ENCODE measurements around the gene TRIM61.
A peak's percentile ranks its signal among the peaks of the same experiment; 100 is the strongest.
"Not testable (repeated sequence)": the region's sequence is repeated elsewhere in the genome, so short reads cannot be mapped to it uniquely, and the experiment has no call there.

TRIM61 gene

GRCh38 chr4:164937576-164938270 lies 39.7 kb downstream of the TRIM61 start:
- FAIRE-seq (peak; percentile 90), DNase-seq (ENCODE audit: insufficient read length, low spot score) (no peak)
- TF ChIP-seq POLR2AphosphoS5 (IDR thresholded peaks at IDR 0.05; ENCODE audit: low read depth, low read length) (no peak), PAX5 (IDR thresholded peaks at IDR 0.05; ENCODE audit: insufficient read depth, low read length, severe bottlenecking) (no peak), POLR2A (IDR thresholded peaks at IDR 0.05; ENCODE audit: low read depth, low read length) (no peak), TAF1 (IDR thresholded peaks at IDR 0.05; ENCODE audit: low read depth, low read length) (no peak), POU2F2 (IDR thresholded peaks at IDR 0.05; ENCODE audit: low read depth, low read length) (no peak), SPI1 (IDR thresholded peaks at IDR 0.05; ENCODE audit: low read depth, low read length) (no peak)

DNA sequence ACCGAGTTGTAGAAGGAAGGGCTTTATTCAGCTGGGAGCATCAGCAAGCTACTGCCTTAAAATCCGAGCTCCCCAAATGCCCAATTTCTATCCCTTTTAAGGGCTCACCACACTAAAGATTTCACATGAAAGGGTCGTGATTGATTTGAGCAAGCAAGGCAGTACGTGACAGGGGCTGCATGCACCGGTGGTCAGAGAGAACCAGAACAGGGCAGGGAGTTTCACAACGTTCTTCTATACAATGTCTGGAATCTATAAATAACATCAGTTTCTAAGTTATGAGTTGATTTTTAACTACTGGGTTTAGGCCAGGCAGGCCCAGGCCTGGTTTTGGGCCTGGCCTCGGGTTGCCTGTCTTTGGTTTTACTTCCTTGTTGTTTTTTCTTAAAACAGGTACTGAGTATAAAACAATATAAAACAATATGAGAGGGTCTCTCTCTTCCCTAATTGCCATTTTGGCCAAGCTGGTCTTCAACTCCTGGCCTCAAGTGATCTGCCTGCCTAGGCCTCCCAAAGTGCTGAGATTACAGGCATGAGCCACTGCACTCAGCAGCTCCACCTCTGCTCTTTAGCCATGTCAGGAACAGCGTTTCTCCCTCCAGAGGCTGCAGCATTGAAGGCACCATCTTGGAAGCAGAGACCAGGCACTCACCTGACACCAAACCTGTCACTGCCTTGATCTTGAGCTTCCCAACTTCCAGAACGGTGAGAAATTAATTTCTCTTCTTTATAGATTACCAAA lies 41.4 kb downstream of the TRIM61 start:
- TF ChIP-seq PAX5 (IDR thresholded peaks at IDR 0.05; ENCODE audit: insufficient read depth, low read length, severe bottlenecking), result peak; percentile 75
- peak; percentile 95 for FAIRE-seq
- not testable (repeated sequence) for DNase-seq (ENCODE audit: insufficient read length, low spot score)

GRCh38 chr4:164935363-164935762 lies 42.1 kb downstream of the TRIM61 start:
- no peak for TF ChIP-seq POLR2AphosphoS5 (IDR thresholded peaks at IDR 0.05; ENCODE audit: low read depth, low read length)
- no peak for TF ChIP-seq SPI1 (IDR thresholded peaks at IDR 0.05; ENCODE audit: low read depth, low read length)
- no peak for TF ChIP-seq POU2F2 (IDR thresholded peaks at IDR 0.05; ENCODE audit: low read depth, low read length)
- TF ChIP-seq PAX5 (IDR thresholded peaks at IDR 0.05; ENCODE audit: insufficient read depth, low read length, severe bottlenecking), result no peak
- no peak for TF ChIP-seq POLR2A (IDR thresholded peaks at IDR 0.05; ENCODE audit: low read depth, low read length)
- no peak for TF ChIP-seq TAF1 (IDR thresholded peaks at IDR 0.05; ENCODE audit: low read depth, low read length)
- FAIRE-seq (no peak), DNase-seq (ENCODE audit: insufficient read length, low spot score) (no peak)

DNA sequence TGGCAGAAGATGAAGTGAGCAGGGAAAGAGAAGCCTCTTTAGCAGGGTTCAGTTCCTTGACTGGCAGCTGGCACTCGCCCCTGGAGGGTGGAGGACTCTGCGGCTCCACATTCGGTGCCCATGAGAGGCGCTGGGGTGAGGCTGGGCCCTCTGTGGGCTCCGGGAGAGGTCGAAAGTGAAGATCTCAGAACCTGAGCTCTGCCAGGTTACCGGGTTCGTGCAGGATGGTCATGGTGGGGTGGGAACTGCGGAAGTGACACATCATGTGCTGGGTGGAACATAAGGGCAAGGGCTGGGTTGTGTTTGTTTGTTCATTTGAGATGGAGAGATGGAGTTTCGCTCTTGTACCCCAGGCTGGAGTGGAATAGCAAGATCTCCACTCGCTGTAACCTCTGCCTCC lies 44.2 kb downstream of the TRIM61 start:
- TF ChIP-seq POLR2A (IDR thresholded peaks at IDR 0.05; ENCODE audit: low read depth, low read length), result no peak
- no peak for TF ChIP-seq SPI1 (IDR thresholded peaks at IDR 0.05; ENCODE audit: low read depth, low read length)
- no peak for TF ChIP-seq POLR2AphosphoS5 (IDR thresholded peaks at IDR 0.05; ENCODE audit: low read depth, low read length)
- TF ChIP-seq POU2F2 (IDR thresholded peaks at IDR 0.05; ENCODE audit: low read depth, low read length), result no peak
- TF ChIP-seq PAX5 (IDR thresholded peaks at IDR 0.05; ENCODE audit: insufficient read depth, low read length, severe bottlenecking), result no peak
- no peak for TF ChIP-seq TAF1 (IDR thresholded peaks at IDR 0.05; ENCODE audit: low read depth, low read length)
- DNase-seq (ENCODE audit: insufficient read length, low spot score) (no peak), FAIRE-seq (no peak)

DNA sequence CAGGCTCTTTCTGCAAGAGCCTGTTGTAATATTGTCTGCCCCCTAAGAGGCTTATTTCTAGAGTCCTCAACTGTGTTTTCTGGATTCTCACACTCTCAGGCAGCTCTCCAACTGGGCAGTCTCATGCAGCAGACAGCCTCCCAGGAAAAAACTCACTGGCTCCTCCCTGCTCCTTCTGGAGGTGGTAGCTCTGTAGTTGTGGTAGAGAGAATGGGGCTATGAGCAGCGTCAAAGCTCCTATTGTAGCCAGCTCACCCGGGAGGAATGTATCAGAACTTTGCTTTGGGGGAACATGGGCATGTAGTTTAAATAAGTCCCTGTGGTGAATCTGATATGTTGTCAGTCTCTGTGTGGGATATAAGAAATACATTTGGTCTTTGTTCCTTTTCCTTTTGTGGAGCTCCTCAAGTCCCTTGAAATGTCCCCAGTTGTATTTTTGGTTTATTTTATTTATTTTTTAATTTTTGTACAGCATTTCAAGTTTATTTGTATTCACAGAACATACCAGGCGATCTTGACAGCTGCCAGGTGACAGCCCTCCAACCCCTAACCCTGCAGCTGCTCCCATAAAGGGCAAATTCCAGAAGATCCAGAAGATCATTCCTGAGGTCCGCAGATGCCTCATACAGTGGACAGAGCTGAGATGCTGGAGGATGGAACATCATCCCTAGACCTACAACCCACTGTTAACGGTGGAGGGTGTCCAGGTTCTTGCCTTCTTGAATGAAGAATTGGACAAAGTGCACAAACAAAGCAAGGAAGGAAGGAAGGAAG lies 45.7 kb downstream of the TRIM61 start:
- no peak for DNase-seq (ENCODE audit: insufficient read length, low spot score)
- FAIRE-seq, result no peak
- TF ChIP-seq POU2F2 (IDR thresholded peaks at IDR 0.05; ENCODE audit: low read depth, low read length), result no peak
- TF ChIP-seq POLR2AphosphoS5 (IDR thresholded peaks at IDR 0.05; ENCODE audit: low read depth, low read length), result no peak
- no peak for TF ChIP-seq PAX5 (IDR thresholded peaks at IDR 0.05; ENCODE audit: insufficient read depth, low read length, severe bottlenecking)
- TF ChIP-seq SPI1 (IDR thresholded peaks at IDR 0.05; ENCODE audit: low read depth, low read length), result no peak
- TF ChIP-seq POLR2A (IDR thresholded peaks at IDR 0.05; ENCODE audit: low read depth, low read length), result no peak
- no peak for TF ChIP-seq TAF1 (IDR thresholded peaks at IDR 0.05; ENCODE audit: low read depth, low read length)

GRCh38 chr4:164930647-164931046 lies 46.8 kb downstream of the TRIM61 start:
- FAIRE-seq, result no peak
- no peak for TF ChIP-seq TAF1 (IDR thresholded peaks at IDR 0.05; ENCODE audit: low read depth, low read length)
- TF ChIP-seq POLR2AphosphoS5 (IDR thresholded peaks at IDR 0.05; ENCODE audit: low read depth, low read length), result no peak
- no peak for TF ChIP-seq POU2F2 (IDR thresholded peaks at IDR 0.05; ENCODE audit: low read depth, low read length)
- no peak for TF ChIP-seq PAX5 (IDR thresholded peaks at IDR 0.05; ENCODE audit: insufficient read depth, low read length, severe bottlenecking)
- no peak for TF ChIP-seq POLR2A (IDR thresholded peaks at IDR 0.05; ENCODE audit: low read depth, low read length)
- TF ChIP-seq SPI1 (IDR thresholded peaks at IDR 0.05; ENCODE audit: low read depth, low read length), result no peak
- DNase-seq (ENCODE audit: insufficient read length, low spot score), result no peak

DNA sequence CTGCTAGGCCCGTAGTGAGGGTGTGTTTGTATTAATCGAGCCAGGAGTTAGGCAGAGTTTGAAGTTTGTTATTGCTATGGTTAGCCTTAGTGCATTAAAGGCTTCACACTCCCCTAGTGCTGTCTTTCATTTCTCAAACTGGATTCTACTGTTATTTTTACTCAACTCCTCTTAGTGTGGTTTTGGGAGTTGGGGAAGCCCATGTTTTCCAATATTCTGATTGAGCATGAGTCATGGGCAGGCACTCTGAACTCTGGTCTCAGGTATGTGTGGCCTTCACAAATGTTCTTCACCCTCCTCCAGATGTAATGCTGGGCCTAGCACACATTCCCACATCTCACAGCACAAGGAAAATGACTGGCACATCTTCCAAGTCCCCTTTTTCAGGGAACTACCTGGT lies 50.4 kb downstream of the TRIM61 start:
- not testable (repeated sequence) for DNase-seq (ENCODE audit: insufficient read length, low spot score)
- FAIRE-seq, result peak; percentile 79

- TF ChIP-seq TAF1 (IDR thresholded peaks at IDR 0.05; ENCODE audit: low read depth, low read length) (no peak), SPI1 (IDR thresholded peaks at IDR 0.05; ENCODE audit: low read depth, low read length) (no peak), POLR2A (IDR thresholded peaks at IDR 0.05; ENCODE audit: low read depth, low read length) (no peak), POLR2AphosphoS5 (IDR thresholded peaks at IDR 0.05; ENCODE audit: low read depth, low read length) (no peak), POU2F2 (IDR thresholded peaks at IDR 0.05; ENCODE audit: low read depth, low read length) (no peak), PAX5 (IDR thresholded peaks at IDR 0.05; ENCODE audit: insufficient read depth, low read length, severe bottlenecking) (no peak)
- FAIRE-seq, result no peak
- DNase-seq (ENCODE audit: insufficient read length, low spot score), result no peak
These were observed 51.2 kb downstream of the TRIM61 start for GRCh38 chr4:164926301-164926700.

DNA sequence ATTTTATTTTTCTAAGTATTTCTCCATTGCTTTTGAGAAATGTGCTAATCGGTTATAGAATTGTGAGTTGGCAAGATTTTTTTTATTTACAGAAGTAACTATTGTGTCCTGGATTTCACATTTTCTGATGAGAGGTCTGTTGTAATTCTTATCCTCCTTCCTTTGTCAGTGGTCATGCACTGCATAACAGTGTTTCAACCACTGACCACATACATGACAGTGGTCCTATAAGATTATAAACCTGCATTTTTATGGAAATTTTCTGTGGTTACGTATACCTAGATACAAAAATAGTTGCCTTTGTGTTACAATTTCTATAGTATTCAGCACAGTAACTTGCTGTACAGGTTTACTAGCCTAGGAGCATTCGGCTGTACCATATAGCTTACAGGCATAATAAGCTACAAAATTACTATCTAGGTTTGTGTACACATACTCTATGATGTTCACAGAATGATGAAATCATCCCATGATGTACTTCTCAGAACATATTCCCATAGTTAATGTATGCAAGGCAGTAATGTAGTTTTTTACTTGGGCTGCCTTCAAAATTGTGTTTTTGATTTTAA lies 52.7 kb downstream of the TRIM61 start:
- TF ChIP-seq TAF1 (IDR thresholded peaks at IDR 0.05; ENCODE audit: low read depth, low read length), result no peak
- no peak for TF ChIP-seq POLR2A (IDR thresholded peaks at IDR 0.05; ENCODE audit: low read depth, low read length)
- TF ChIP-seq SPI1 (IDR thresholded peaks at IDR 0.05; ENCODE audit: low read depth, low read length), result no peak
- no peak for DNase-seq (ENCODE audit: insufficient read length, low spot score)
- FAIRE-seq, result peak; percentile 67

Measured in GM12891 (cell line).